SKM-1 treated with dmso at 0.1 percent for 144 hours (cell line): ENCODE measurements around the gene SUSD6.
"Not testable (repeated sequence)": the region's sequence is repeated elsewhere in the genome, so short reads cannot be mapped to it uniquely, and the experiment has no call there.

ENCODE experiments used
- DNase-seq: peaks from one replicate; lab custom pipeline; 2025; ENCODE audit not compliant: unreplicated experiment; lab: John Stamatoyannopoulos, UW

The SUSD6 gene

GRCh38 chr14:69591317-69591716, 20.1 kb upstream of the SUSD6 start:
- no peak for DNase-seq

GRCh38 chr14:69593018-69593677, 18.2 kb upstream of the SUSD6 start:
- no peak for DNase-seq

GRCh38 chr14:69594846-69595245, 16.6 kb upstream of the SUSD6 start:
- DNase-seq = no peak

- DNase-seq = no peak
These were observed 16.1 kb upstream of the SUSD6 start for GRCh38 chr14:69595336-69595735.

GRCh38 chr14:69599431-69599830, 12.0 kb upstream of the SUSD6 start:
- not testable (repeated sequence) for DNase-seq

GRCh38 chr14:69600304-69600891, 11.0 kb upstream of the SUSD6 start:
- DNase-seq = no peak

- DNase-seq = no peak
These were observed 5.7 kb upstream of the SUSD6 start for GRCh38 chr14:69605738-69606137.

- DNase-seq = no peak
These were observed 4.9 kb upstream of the SUSD6 start for GRCh38 chr14:69606258-69607184.

GRCh38 chr14:69610020-69610873, 1.1 kb upstream of the SUSD6 start:
- DNase-seq = no peak

GRCh38 chr14:69610874-69611171, 573 bp upstream of the SUSD6 start:
- no peak for DNase-seq

- no peak for DNase-seq
These were observed 802 bp downstream of the SUSD6 start for GRCh38 chr14:69612014-69612782.

- no peak for DNase-seq
These were observed 1.4 kb downstream of the SUSD6 start for GRCh38 chr14:69612783-69613130.

GRCh38 chr14:69613312-69614073, 2.1 kb downstream of the SUSD6 start:
- no peak for DNase-seq

- DNase-seq = peak; percentile 82
These were observed 3.2 kb downstream of the SUSD6 start for GRCh38 chr14:69614592-69614991.

GRCh38 chr14:69615121-69615495, 3.7 kb downstream of the SUSD6 start:
- DNase-seq = no peak

GRCh38 chr14:69615496-69616407, 4.4 kb downstream of the SUSD6 start:
- peak; percentile 48 for DNase-seq

- no peak for DNase-seq
These were observed 5.0 kb downstream of the SUSD6 start for GRCh38 chr14:69616408-69616773.

GRCh38 chr14:69617796-69618195, 6.4 kb downstream of the SUSD6 start:
- no peak for DNase-seq

- DNase-seq = no peak
These were observed 7.6 kb downstream of the SUSD6 start for GRCh38 chr14:69619012-69619411.
